Hepatocyte (in vitro differentiated cells): ENCODE measurements around the gene EPHB1. TPM values are rescaled to one million over a fixed set of nuclear protein-coding genes. Genes with fewer than 3 reads are reported as not detected.

Experiments
- DNase-seq: peaks from one replicate; pipeline ENCODE4 v3.0.0-alpha.2; 2016; ENCODE audit warnings: low spot score
- H2AFZ ChIP-seq: fragments of 200-600 bp; sonication (generic); 2 replicates; pipeline ENCODE4 v1.6.0; 2016; ENCODE audit warnings: antibody characterized with exemption, mild to moderate bottlenecking
- H3K27ac ChIP-seq: fragments of 200-600 bp; sonication (generic); 2 replicates; pipeline ENCODE4 v1.5.1; 2016; ENCODE audit warnings: mild to moderate bottlenecking
- H3K27me3 ChIP-seq: fragments of 200-600 bp; sonication (generic); 2 replicates; pipeline ENCODE4 v1.6.1; 2016
- H3K36me3 ChIP-seq: fragments of 200-600 bp; sonication (generic); replicated peaks from 2 replicates; pipeline ENCODE4 v1.5.1; 2016; ENCODE audit warnings: low read depth; ENCODE audit not compliant: insufficient read depth
- H3K4me1 ChIP-seq: fragments of 200-600 bp; sonication (generic); 2 replicates; pipeline ENCODE4 v1.5.1; 2016; ENCODE audit warnings: mild to moderate bottlenecking, moderate library complexity; ENCODE audit not compliant: insufficient read depth
- H3K4me2 ChIP-seq: fragments of 200-600 bp; sonication (generic); 2 replicates; pipeline ENCODE4 v1.6.0; 2016
- H3K4me3 ChIP-seq: fragments of 200-600 bp; sonication (generic); 2 replicates; pipeline ENCODE4 v1.5.1; 2016; ENCODE audit warnings: mild to moderate bottlenecking
- H3K79me2 ChIP-seq: fragments of 200-600 bp; sonication (generic); 2 replicates; pipeline ENCODE4 v1.6.0; 2017; ENCODE audit warnings: mild to moderate bottlenecking
- H3K9me2 ChIP-seq: fragments of 200-600 bp; sonication (generic); replicated peaks from 2 replicates; pipeline ENCODE4 v1.6.0; 2017; ENCODE audit warnings: mild to moderate bottlenecking; ENCODE audit not compliant: insufficient read depth
- H3K9me3 ChIP-seq: fragments of 200-600 bp; sonication (generic); 2 replicates; pipeline ENCODE4 v1.5.1; 2016; ENCODE audit warnings: low read depth, mild to moderate bottlenecking
- H4K20me1 ChIP-seq: fragments of 200-600 bp; sonication (generic); 2 replicates; pipeline ENCODE4 v1.6.0; 2016; ENCODE audit warnings: mild to moderate bottlenecking; ENCODE audit not compliant: insufficient read depth, poor library complexity, severe bottlenecking
- EZH2 ChIP-seq: fragments of 200-600 bp; sonication (generic); IDR thresholded peaks from 2 replicates; pipeline ENCODE4 v1.6.1; 2016; ENCODE audit warnings: antibody characterized with exemption, mild to moderate bottlenecking, borderline replicate concordance
- EZH2phosphoT487 ChIP-seq: fragments of 200-600 bp; sonication (generic); IDR thresholded peaks from one replicate; pipeline ENCODE4 v1.6.1; 2018; ENCODE audit warnings: antibody characterized with exemption, mild to moderate bottlenecking, low read depth, moderate library complexity; ENCODE audit not compliant: unreplicated experiment, severe bottlenecking
- WGBS: methylation state at CpG from one replicate; pipeline ENCODE4 v1.1.6; 2016; ENCODE audit warnings: low lambda C conversion rate; ENCODE audit errors: missing lambda C conversion rate; 5-methylcytosine and 5-hydroxymethylcytosine counted together
- polyA plus RNA-seq: library from polyadenylated mRNA; unstranded; fragments of >200 nt; fragmentation: Nextera tagmentation; extraction: Ambion mirVana; gene quantifications from 2 replicates; pipeline ENCODE4 v1.2.1, GENCODE V29; 2016
- total RNA-seq: library from RNA; depleted of rRNA; stranded (reverse); fragments of >200 nt; gene quantifications from 2 replicates; pipeline ENCODE4 v1.2.3, GENCODE V29; 2014
- TF ChIP-seq, protein P1 (sequence below): fragments of 200-600 bp; sonication (generic); IDR thresholded peaks from 2 replicates; pipeline ENCODE4 v1.5.1; 2016; ENCODE audit warnings: antibody characterized with exemption, mild to moderate bottlenecking; ENCODE audit not compliant: poor library complexity

EPHB1 gene
- total and polyA plus RNA-seq, 2 experiments from 2014 or later = 3.3 to 5.6 TPM

DNA sequence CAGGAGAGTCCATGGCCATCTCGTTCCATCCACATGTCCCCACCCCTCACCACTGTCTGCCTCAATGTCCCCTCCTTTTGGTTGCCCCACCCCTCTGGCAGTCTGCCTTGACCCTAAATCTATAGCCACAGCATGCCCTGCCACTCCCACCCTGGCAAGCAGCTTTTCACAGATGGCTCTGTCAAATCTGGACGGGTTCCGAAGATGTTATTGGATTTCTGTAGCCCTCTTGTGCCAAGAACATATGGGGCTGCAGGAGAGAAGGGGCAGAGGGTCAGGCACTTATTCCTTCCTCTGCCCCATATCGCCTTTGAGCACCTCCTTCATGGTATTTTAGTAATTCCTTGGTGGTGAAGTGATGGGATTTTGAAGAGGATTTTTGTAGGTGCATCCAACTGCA lies 57.1 kb downstream of the EPHB1 start:
- no peaks in the 10 kb centered on the region for H3K36me3 ChIP-seq
- H3K9me2 ChIP-seq = no peaks in the 10 kb centered on the region
- H3K27ac ChIP-seq = no peak overlapping the region
- no peak overlapping the region for H2AFZ ChIP-seq
- TF ChIP-seq, protein P1, sequence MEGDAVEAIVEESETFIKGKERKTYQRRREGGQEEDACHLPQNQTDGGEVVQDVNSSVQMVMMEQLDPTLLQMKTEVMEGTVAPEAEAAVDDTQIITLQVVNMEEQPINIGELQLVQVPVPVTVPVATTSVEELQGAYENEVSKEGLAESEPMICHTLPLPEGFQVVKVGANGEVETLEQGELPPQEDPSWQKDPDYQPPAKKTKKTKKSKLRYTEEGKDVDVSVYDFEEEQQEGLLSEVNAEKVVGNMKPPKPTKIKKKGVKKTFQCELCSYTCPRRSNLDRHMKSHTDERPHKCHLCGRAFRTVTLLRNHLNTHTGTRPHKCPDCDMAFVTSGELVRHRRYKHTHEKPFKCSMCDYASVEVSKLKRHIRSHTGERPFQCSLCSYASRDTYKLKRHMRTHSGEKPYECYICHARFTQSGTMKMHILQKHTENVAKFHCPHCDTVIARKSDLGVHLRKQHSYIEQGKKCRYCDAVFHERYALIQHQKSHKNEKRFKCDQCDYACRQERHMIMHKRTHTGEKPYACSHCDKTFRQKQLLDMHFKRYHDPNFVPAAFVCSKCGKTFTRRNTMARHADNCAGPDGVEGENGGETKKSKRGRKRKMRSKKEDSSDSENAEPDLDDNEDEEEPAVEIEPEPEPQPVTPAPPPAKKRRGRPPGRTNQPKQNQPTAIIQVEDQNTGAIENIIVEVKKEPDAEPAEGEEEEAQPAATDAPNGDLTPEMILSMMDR = no peak
- TF ChIP-seq EZH2 (no peak), EZH2phosphoT487 (no peak)
- H3K4me3 ChIP-seq = no peak overlapping the region
- no peaks in the 10 kb centered on the region for H3K9me3 ChIP-seq
- H3K79me2 ChIP-seq = no peaks in the 10 kb centered on the region
- H3K27me3 ChIP-seq = no peaks in the 10 kb centered on the region
- no peak for DNase-seq
- no peak overlapping the region for H3K4me2 ChIP-seq
- no peaks in the 10 kb centered on the region for H3K4me1 ChIP-seq
- 69% methylated on average over 4 of the region's 4 CpGs for WGBS
- H4K20me1 ChIP-seq = no peaks in the 10 kb centered on the region

DNA sequence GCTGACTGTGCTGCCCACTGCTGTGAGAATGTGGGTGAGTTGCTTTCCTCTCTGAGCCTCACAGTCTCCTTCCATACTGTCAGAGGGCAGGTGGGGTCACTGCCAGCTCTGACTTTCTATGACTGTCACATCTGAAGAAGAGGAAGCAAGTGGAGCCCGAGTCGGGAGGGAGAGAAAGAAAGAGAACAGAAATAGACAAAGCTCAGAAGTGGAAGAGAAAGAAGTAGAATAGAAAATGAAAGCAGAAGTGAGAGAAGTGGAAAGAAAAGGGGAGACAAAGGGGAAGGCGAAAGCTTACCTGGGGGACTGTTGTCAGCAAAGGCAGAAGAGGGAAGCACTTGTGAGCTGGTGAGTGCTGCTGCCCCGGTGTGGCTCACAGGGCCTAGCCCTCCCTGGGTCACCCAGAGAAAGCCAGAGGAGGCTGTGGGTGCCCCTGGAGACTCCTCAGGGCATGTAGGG lies 57.9 kb downstream of the EPHB1 start:
- Histone ChIP-seq H2AFZ (no peak overlapping the region), H3K27ac (no peak overlapping the region)

DNA sequence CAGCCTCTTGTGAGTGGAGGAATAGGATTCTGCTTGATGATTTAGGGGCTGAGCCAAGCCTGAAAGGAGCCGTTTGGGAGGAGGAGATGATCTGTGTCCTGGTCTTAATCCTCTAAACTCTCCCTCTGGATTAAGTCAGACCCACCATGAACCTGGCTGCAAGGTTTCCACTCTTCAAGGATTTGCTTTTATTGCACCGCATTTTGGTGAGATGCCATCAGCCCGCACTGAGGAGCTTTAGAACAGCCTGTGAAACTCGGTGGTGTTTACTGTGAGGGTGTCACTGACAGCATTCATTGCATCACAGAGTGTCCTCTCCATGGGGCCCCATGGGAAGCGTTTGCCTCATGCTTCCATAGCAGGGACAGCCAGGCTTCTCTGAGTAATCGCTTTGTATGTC lies 59.2 kb downstream of the EPHB1 start:
- H4K20me1 ChIP-seq = no peaks in the 10 kb centered on the region

More for the DNA sequence above, 57.9 kb downstream of the EPHB1 start:
- Histone ChIP-seq H3K9me2 (no peaks in the 10 kb centered on the region), H3K36me3 (no peaks in the 10 kb centered on the region), H3K4me2 (no peak overlapping the region), H3K9me3 (no peaks in the 10 kb centered on the region), H3K27me3 (no peaks in the 10 kb centered on the region), H4K20me1 (no peaks in the 10 kb centered on the region), H3K79me2 (no peaks in the 10 kb centered on the region), H3K4me3 (no peak overlapping the region), H3K4me1 (no peaks in the 10 kb centered on the region)
- DNase-seq = no peak
- WGBS = 84% methylated on average over 4 of the region's 4 CpGs
- no peak for TF ChIP-seq EZH2phosphoT487
- TF ChIP-seq EZH2 = no peak
- TF ChIP-seq, protein P1 = no peak

More for the DNA sequence above, 59.2 kb downstream of the EPHB1 start:
- 47% methylated on average over 6 of the region's 6 CpGs for WGBS
- H3K4me3 ChIP-seq = no peak overlapping the region
- H3K36me3 ChIP-seq = no peaks in the 10 kb centered on the region
- no peaks in the 10 kb centered on the region for H3K9me3 ChIP-seq
- no peaks in the 10 kb centered on the region for H3K79me2 ChIP-seq
- H2AFZ ChIP-seq = no peak overlapping the region
- TF ChIP-seq EZH2phosphoT487 (no peak), EZH2 (no peak)
- TF ChIP-seq, protein P1 = no peak
- DNase-seq = peak; percentile 20
- no peaks in the 10 kb centered on the region for H3K27me3 ChIP-seq
- H3K4me2 ChIP-seq = no peak overlapping the region
- H3K27ac ChIP-seq = no peak overlapping the region
- H3K4me1 ChIP-seq = no peaks in the 10 kb centered on the region
- H3K9me2 ChIP-seq = no peaks in the 10 kb centered on the region
